Choroid plexus epithelial cell (primary cell): Measurements from ENCODE around the gene LCLAT1.

Experiments used
- DNase-seq: peaks from one replicate; pipeline ENCODE4 v3.0.0-alpha.2; 2010; ENCODE audit warnings: low read depth
- H3K4me3 ChIP-seq: 2 replicates; pipeline ENCODE4 v1.5.1; 2011; ENCODE audit warnings: low read depth, mild to moderate bottlenecking, control low read depth, low read length, moderate library complexity
- CTCF ChIP-seq: conservative IDR thresholded peaks from 2 replicates; pipeline ENCODE4 v1.5.1; 2011; ENCODE audit warnings: low read depth, mild to moderate bottlenecking, control low read depth, inconsistent platforms, low read length, moderate library complexity

The LCLAT1 gene

GRCh38 chr2:30447149-30448045, at the start of gene LCLAT1:
LCLAT1 (plus strand) TSS chr2:30447246; CDS start chr2:30525591, 78,345 bp downstream.
- H3K4me3 ChIP-seq, result peak within 1 kb of the TSS; percentile 93
- DNase-seq, result peak; percentile 71
- TF ChIP-seq CTCF, result peak; percentile 26

- no peak for TF ChIP-seq CTCF
- no peak overlapping the region for H3K4me3 ChIP-seq
- no peak for DNase-seq
Observed at GRCh38 chr2:30398084-30398873, 48.8 kb upstream of the LCLAT1 start.

- TF ChIP-seq CTCF, result no peak
- DNase-seq, result no peak
- H3K4me3 ChIP-seq, result no peak overlapping the region
Observed at GRCh38 chr2:30400151-30400954, 46.7 kb upstream of the LCLAT1 start.

- no peak for DNase-seq
- no peak for TF ChIP-seq CTCF
- no peak overlapping the region for H3K4me3 ChIP-seq
Observed at GRCh38 chr2:30402441-30403182, 44.4 kb upstream of the LCLAT1 start.

GRCh38 chr2:30403592-30404312, 43.3 kb upstream of the LCLAT1 start:
- H3K4me3 ChIP-seq, result no peak overlapping the region
- DNase-seq, result no peak
- TF ChIP-seq CTCF, result no peak
